Muscle of leg (tissue), 11 donors: ENCODE data around the gene ZMPSTE24. TPM values are rescaled to one million over a fixed set of nuclear protein-coding genes. Genes with fewer than 3 reads are reported as not detected.

Source experiments
- DNase-seq: peaks from one replicate; pipeline ENCODE4 v3.0.0; 2013
- H3K27ac ChIP-seq: one replicate; pipeline ENCODE4 v1.5.1; 2013; ENCODE audit warnings: mild to moderate bottlenecking, low read length, control low read depth
- H3K27me3 ChIP-seq: one replicate; pipeline ENCODE4 v1.6.1; 2013; ENCODE audit warnings: low read length; ENCODE audit not compliant: control insufficient read depth, insufficient read depth
- H3K36me3 ChIP-seq: one replicate; pipeline ENCODE4 v1.6.1; 2013; ENCODE audit warnings: low read length; ENCODE audit not compliant: control insufficient read depth, insufficient read depth
- H3K4me1 ChIP-seq: one replicate; pipeline ENCODE4 v1.6.1; 2013; ENCODE audit warnings: low read length; ENCODE audit not compliant: control insufficient read depth, insufficient read depth
- H3K4me3 ChIP-seq: one replicate; pipeline ENCODE4 v1.5.1; 2013; ENCODE audit warnings: low read length, control low read depth
- H3K9me3 ChIP-seq: replicated peaks from 2 replicates; pipeline ENCODE4 v1.6.1; 2013; ENCODE audit warnings: low read depth, low read length; ENCODE audit not compliant: control insufficient read depth
- WGBS: methylation state at CpG from one replicate; pipeline ENCODE4 v1.1.5; 2013; ENCODE audit warnings: missing lambda C conversion rate; ENCODE audit not compliant: insufficient coverage; 5-methylcytosine and 5-hydroxymethylcytosine counted together
- polyA plus RNA-seq, 8 donors: library from polyadenylated mRNA; unstranded; fragments of 120-200 nt; gene quantifications; one replicate each; pipeline versions ENCODE4 v1.2.1 to v1.2.3, GENCODE V29; 2013; ENCODE audit warnings: inconsistent platforms in 1 of 8, low replicate concordance in 1 of 8; ENCODE audit not compliant: insufficient read length in 8 of 8, insufficient read depth in 1 of 8
- total RNA-seq: library from RNA; stranded (reverse); fragments of 120-200 nt; gene quantifications from one replicate; pipeline ENCODE4 v1.2.4, GENCODE V29; 2013

ZMPSTE24 gene
- total and polyA plus RNA-seq, 9 donors: 20.3 to 32.7 (median 25.5) TPM

DNA sequence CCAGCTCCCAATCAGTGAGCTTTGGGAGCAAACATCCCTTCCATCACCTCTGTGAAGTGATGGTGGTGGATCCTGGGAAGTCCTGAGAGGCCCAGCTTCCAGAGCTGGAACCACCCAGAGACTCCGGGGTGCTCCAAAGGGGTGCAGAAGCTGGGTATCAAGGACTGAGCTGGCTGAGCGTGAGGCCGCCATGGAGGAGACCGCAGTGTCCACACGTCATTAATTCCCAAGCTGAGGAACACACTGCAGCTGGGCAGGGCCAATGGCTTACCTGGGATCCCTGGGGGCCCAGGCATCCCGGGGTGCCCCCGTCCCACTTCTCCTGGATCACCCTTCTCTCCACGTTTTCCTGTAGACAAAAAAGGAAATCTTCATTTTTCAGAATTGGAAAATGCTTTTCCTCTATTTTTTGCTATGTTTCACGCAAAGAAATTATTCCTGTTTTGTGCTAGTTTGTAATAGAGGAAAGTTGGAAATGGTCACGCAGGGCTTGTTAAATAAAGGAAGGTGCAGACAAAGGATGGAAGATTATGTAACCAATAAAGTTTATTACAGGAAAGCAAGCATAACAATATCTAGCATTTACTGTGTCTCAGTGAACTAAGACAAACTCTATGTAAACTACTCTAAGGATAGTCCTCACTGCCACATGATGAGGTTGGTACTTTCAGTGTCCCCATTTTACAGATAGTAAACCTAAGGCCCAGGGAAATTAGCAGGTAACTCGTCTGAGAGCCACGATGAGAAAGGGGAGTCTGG is 43.7 kb downstream of the ZMPSTE24 start:
- no peak overlapping the region for H3K4me3 ChIP-seq
- no peaks in the 10 kb centered on the region for H3K9me3 ChIP-seq
- no peaks in the 10 kb centered on the region for H3K36me3 ChIP-seq
- no peak overlapping the region for H3K27ac ChIP-seq
- no peak for DNase-seq
- WGBS: 86% methylated on average over 6 of the region's 12 CpGs
- H3K4me1 ChIP-seq: peaks cover 6% of the 10 kb centered on the region
- peaks cover 23% of the 10 kb centered on the region for H3K27me3 ChIP-seq

GRCh38 chr1:40302475-40302874 is 44.4 kb downstream of the ZMPSTE24 start:
- H3K9me3 ChIP-seq: no peaks in the 10 kb centered on the region
- no peak overlapping the region for H3K4me3 ChIP-seq
- H3K27ac ChIP-seq: no peak overlapping the region
- no peaks in the 10 kb centered on the region for H3K36me3 ChIP-seq
- no peak for DNase-seq
- H3K27me3 ChIP-seq: peaks cover 23% of the 10 kb centered on the region
- peaks cover 6% of the 10 kb centered on the region for H3K4me1 ChIP-seq
- 87% methylated on average over 12 of the region's 13 CpGs for WGBS

- Histone ChIP-seq H3K27ac (no peak overlapping the region), H3K36me3 (no peaks in the 10 kb centered on the region), H3K4me3 (no peak overlapping the region), H3K27me3 (peaks cover 23% of the 10 kb centered on the region), H3K4me1 (peaks cover 10% of the 10 kb centered on the region), H3K9me3 (no peaks in the 10 kb centered on the region)
- WGBS: 60% methylated on average over 16 of the region's 38 CpGs
- DNase-seq: no peak
These were observed 45.2 kb downstream of the ZMPSTE24 start for GRCh38 chr1:40303051-40303771.

- no peak for DNase-seq
- Histone ChIP-seq H3K36me3 (no peaks in the 10 kb centered on the region), H3K4me1 (peaks cover 11% of the 10 kb centered on the region), H3K4me3 (no peak overlapping the region), H3K9me3 (no peaks in the 10 kb centered on the region), H3K27ac (no peak overlapping the region), H3K27me3 (peaks cover 23% of the 10 kb centered on the region)
- WGBS: 16% methylated on average over 29 of the region's 33 CpGs
These were observed 45.8 kb downstream of the ZMPSTE24 start for GRCh38 chr1:40303790-40304189.

DNA sequence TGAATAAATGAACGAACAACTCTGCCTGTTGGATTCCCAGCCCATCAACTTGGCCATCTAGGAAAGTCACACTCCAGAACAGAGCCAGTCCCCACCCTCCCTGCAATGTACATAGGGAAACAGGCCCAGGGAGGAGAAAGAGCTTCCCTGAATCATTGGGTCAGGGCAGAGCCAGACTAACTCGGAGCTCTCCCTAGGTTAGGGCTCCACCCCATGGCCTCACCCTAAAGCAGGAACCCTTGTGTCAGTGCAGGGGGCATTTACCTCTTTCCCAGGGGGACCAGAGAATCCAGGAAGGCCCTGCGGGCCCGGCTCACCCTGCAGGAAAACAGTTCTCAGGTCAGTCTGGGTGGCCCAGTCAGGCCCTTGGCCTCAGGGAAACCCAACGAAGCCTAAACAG is 47.4 kb downstream of the ZMPSTE24 start:
- peaks cover 14% of the 10 kb centered on the region for H3K4me1 ChIP-seq
- H3K27ac ChIP-seq: no peak overlapping the region
- 83% methylated on average over 4 of the region's 5 CpGs for WGBS
- peaks cover 19% of the 10 kb centered on the region for H3K27me3 ChIP-seq
- H3K36me3 ChIP-seq: no peaks in the 10 kb centered on the region
- no peak overlapping the region for H3K4me3 ChIP-seq
- DNase-seq: no peak
- H3K9me3 ChIP-seq: no peaks in the 10 kb centered on the region

DNA sequence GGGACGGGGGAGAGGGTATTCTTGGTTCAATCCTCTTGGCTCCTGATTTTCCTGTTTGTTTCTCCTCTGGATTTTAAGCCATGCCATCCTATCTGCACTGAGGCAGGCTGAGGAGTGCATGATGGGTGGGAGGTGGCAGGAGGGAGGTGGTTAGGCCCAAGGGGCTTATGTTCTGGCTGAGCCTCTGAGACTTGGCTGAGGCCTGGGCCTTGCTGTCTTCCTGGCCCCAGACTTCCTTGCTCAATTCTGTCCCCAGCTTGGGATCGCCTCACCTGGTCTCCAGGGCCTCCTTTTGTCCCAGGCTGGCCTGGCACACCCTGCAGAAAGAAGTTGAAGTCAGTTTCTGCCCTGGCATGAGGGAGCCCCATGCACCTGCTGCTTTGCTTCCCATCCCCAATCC is 47.8 kb downstream of the ZMPSTE24 start:
- Histone ChIP-seq H3K9me3 (no peaks in the 10 kb centered on the region), H3K27ac (no peak overlapping the region), H3K4me3 (no peak overlapping the region), H3K4me1 (peaks cover 14% of the 10 kb centered on the region), H3K27me3 (peaks cover 19% of the 10 kb centered on the region), H3K36me3 (no peaks in the 10 kb centered on the region)
- 83% methylated on average over 1 of the region's 2 CpGs for WGBS
- no peak for DNase-seq

- 73% methylated on average over 4 of the region's 4 CpGs for WGBS
- H3K4me3 ChIP-seq: no peak overlapping the region
These were observed 48.3 kb downstream of the ZMPSTE24 start for GRCh38 chr1:40306296-40306695.

DNA sequence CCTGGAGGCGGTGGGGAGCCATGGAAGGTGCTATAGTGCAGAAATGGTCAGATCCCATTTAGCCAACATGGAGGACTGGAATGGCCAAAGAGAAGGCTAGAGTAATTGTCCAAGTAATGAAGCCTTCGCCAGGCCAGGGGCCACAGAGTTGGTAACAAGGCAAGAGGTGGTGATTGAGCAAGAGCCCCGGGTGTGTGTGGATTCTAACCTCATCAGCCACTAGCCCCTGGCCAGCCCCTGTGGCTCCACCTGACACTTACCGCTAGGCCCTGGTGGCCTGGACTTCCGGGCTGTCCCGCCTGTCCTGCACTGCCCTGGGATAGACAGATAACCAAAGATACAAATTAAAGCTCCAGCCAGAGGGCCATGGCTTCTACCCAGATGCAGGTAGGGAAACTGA is 49.1 kb downstream of the ZMPSTE24 start:
- no peak overlapping the region for H3K4me3 ChIP-seq

More at GRCh38 chr1:40306296-40306695, 48.3 kb downstream of the ZMPSTE24 start:
- no peak overlapping the region for H3K27ac ChIP-seq
- no peaks in the 10 kb centered on the region for H3K36me3 ChIP-seq
- peaks cover 14% of the 10 kb centered on the region for H3K4me1 ChIP-seq
- no peak for DNase-seq
- no peaks in the 10 kb centered on the region for H3K9me3 ChIP-seq
- peaks cover 19% of the 10 kb centered on the region for H3K27me3 ChIP-seq

GRCh38 chr1:40308036-40308727 is 50.1 kb downstream of the ZMPSTE24 start:
- H3K4me1 ChIP-seq: peaks cover 14% of the 10 kb centered on the region
- H3K27me3 ChIP-seq: peaks cover 15% of the 10 kb centered on the region
- 71% methylated on average over 4 of the region's 6 CpGs for WGBS
- DNase-seq: peak; percentile 42
- H3K27ac ChIP-seq: no peak overlapping the region
- H3K9me3 ChIP-seq: no peaks in the 10 kb centered on the region
- H3K4me3 ChIP-seq: no peak overlapping the region
- no peaks in the 10 kb centered on the region for H3K36me3 ChIP-seq

More for the DNA sequence above, 49.1 kb downstream of the ZMPSTE24 start:
- no peaks in the 10 kb centered on the region for H3K36me3 ChIP-seq
- WGBS: 100% methylated on average over 4 of the region's 6 CpGs
- no peak overlapping the region for H3K27ac ChIP-seq
- H3K9me3 ChIP-seq: no peaks in the 10 kb centered on the region
- DNase-seq: no peak
- H3K27me3 ChIP-seq: peaks cover 19% of the 10 kb centered on the region
- peaks cover 14% of the 10 kb centered on the region for H3K4me1 ChIP-seq
